Measurements from ENCODE around the gene ZNF618.

The ZNF618 gene

DNA sequence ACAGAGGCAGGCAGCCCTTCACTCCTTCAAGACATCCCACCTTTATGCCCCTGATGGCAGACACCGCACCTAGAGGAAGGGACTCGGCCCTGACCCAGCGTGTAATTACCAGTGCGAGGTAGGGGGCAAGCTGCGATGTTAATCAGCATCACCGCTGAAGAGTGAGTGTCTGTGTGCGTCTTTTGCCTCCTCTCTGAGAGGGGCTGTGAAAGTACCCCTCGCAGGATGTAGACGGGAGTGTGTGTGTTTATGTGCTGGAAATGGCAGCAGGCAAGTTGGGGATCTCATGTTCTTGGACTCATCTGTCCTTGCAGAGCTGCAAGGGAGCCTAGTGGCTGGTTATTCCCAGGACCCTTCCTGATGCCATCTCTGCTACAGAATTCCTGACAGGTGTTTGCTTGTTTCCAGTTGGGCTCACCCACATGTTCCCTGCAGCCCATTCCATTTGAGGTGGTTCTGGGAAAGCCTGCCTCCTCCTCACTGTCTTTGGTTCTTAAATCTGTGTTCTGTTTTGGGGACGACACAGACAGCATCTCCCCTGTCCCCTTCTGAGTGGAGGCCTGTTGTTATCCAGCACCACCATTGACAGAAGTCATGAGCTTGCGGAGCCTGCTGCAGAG is 70.5 kb downstream of the ZNF618 start:
- no peak overlapping the region for H3K27ac ChIP-seq
- H3K27me3 ChIP-seq: no peaks in the 10 kb centered on the region
- no peak for DNase-seq
- intact Hi-C loops (cut with DNase I; ENCODE audit: low total_unique reads): no loop called here
- H3K9me3 ChIP-seq: no peaks in the 10 kb centered on the region
- H3K36me3 ChIP-seq: no peaks in the 10 kb centered on the region
- TF ChIP-seq, protein P1, sequence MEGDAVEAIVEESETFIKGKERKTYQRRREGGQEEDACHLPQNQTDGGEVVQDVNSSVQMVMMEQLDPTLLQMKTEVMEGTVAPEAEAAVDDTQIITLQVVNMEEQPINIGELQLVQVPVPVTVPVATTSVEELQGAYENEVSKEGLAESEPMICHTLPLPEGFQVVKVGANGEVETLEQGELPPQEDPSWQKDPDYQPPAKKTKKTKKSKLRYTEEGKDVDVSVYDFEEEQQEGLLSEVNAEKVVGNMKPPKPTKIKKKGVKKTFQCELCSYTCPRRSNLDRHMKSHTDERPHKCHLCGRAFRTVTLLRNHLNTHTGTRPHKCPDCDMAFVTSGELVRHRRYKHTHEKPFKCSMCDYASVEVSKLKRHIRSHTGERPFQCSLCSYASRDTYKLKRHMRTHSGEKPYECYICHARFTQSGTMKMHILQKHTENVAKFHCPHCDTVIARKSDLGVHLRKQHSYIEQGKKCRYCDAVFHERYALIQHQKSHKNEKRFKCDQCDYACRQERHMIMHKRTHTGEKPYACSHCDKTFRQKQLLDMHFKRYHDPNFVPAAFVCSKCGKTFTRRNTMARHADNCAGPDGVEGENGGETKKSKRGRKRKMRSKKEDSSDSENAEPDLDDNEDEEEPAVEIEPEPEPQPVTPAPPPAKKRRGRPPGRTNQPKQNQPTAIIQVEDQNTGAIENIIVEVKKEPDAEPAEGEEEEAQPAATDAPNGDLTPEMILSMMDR (IDR thresholded peaks at IDR 0.05): no peak
- no peak overlapping the region for H3K4me3 ChIP-seq
- peaks cover 0 to 9% (median 3%) of the 10 kb centered on the region in 4 donors for H3K4me1 ChIP-seq

DNA sequence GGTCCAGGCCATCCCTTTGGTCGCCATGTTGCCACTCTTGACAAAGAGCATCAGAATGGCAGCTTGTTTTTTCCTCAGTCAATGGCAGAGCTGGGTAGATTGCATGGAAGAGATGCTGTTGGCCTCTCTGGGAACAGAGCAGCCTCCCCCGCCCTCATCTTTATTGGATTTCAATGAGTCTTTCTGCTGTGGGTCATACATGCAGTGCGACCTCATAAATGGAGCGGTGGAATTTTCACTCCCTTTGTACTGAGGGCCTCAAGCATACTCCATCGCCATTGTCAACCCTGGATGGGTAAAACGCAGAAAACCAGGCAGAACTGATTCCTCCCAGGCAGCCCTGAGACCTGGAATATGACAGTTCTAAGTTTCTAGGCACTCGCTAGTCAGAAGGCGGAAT is 71.8 kb downstream of the ZNF618 start:
- Histone ChIP-seq H3K27ac (no peak overlapping the region), H3K27me3 (no peaks in the 10 kb centered on the region), H3K4me1 (peaks cover 0 to 13% (median 3%) of the 10 kb centered on the region in 4 donors), H3K9me3 (no peaks in the 10 kb centered on the region), H3K36me3 (no peaks in the 10 kb centered on the region), H3K4me3 (no peak overlapping the region)
- intact Hi-C loops (cut with DNase I; ENCODE audit: low total_unique reads): no loop called here
- TF ChIP-seq, protein P1 (IDR thresholded peaks at IDR 0.05): no peak
- no peak for DNase-seq

DNA sequence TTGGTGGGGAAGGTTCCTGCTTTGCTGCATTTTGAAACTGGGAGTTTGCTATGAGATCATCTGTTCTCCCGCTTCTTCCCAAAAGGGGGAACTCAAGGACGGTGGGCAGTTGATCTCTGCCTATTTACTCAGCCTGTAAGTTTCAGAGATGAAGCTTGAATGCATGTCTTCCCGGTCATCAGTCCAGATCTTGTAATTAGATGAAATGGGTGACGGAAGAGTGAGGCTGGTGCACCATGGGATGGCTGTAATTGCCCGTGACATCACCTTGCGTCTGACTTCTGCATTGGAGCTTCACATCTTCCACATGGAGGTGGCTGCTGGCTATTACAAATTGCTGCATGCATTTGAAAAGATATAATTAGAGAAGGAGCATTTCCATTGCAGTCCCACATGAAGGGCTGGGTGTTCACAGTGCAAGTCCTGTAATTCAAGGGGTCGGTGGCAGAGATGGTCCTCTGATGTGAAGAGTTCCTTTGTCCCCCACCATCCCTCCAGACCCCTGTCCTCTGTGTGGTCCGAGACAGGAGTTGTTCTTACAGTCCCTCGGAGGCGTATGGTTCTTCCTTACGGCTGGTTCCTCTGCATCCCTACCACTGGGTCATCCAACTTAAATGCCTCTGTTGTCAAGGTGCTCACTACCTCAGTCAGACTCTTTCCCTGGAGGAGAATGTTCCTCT is 72.9 kb downstream of the ZNF618 start:
- intact Hi-C loops (cut with DNase I; ENCODE audit: low total_unique reads): no loop called here
- TF ChIP-seq, protein P1 (IDR thresholded peaks at IDR 0.05): no peak
- H3K27ac ChIP-seq: no peak overlapping the region
- no peaks in the 10 kb centered on the region for H3K36me3 ChIP-seq
- H3K27me3 ChIP-seq: no peaks in the 10 kb centered on the region
- H3K4me1 ChIP-seq: peaks cover 0 to 19% (median 8%) of the 10 kb centered on the region in 4 donors
- no peaks in the 10 kb centered on the region for H3K9me3 ChIP-seq
- no peak overlapping the region for H3K4me3 ChIP-seq
- no peak for DNase-seq

DNA sequence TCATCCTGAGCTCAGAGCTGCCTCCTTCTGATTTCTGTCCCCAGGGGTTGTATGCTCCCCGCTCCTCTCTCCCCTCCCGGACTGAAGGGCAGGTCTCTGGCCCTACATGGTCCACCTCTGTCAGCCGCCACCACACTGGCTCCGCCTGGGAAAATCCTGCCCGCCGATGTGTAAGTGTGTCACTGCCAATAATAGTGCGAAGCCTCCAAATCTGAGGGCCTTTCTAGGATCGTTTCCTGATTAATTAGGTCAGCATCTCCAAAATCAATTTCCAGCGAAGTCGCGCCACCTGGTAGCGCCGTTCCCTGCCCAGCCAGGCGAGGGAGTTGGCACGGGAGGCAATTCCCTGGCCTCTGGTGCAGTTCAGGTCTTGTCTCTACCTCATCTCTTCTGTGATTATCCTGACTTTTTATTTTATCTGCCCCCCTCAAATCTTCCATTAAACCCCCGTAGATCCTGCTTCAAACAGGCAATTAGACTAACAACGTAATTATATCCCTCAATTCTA is 73.5 kb downstream of the ZNF618 start:
- no peak for DNase-seq
- intact Hi-C loops (cut with DNase I; ENCODE audit: low total_unique reads): no loop called here
- TF ChIP-seq, protein P1 (IDR thresholded peaks at IDR 0.05): no peak

DNA sequence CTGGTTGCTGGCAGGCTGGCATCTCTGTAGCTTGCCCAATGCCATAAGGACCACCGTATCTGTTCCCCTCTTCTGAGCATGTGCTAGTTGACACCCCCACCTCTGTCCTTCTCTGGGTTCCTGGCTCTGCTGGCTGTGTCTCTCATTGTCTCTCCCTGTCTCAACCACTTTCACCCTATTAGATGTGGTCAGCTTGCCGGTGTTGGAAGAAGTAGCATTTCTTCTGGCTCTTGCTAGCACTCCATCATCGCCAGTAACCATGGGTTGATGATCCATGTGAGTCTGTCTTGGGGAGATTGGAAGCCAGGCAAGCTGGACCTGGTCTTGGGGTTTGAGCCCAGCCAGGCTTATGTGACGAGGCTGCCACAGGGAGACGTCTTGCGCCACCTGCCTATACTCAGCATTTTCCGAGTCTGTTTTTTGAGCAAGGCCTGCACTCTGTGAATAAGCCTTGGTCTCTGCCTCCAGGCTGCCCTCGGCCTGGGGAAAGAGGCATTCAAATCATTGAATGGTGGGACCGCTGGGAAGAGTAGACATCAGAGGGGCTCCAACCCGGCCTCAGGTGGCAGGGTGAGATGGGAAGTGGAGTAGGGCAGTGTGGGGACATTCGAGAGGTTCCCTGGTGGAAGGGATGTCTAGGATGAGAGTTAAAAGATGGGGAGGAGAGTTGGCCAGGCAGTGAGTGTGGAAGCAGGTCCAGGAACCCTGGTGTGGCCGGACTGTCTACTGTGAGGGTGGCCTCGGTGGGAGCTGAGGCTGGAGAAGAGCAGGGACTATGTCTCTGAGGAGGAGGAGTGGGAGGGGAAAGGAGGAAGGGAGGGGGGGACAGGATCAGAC is 74.3 kb downstream of the ZNF618 start:
- no peaks in the 10 kb centered on the region for H3K27me3 ChIP-seq
- intact Hi-C loops (cut with DNase I; ENCODE audit: low total_unique reads): no loop called here
- no peak overlapping the region for H3K4me3 ChIP-seq
- no peak for DNase-seq
- no peak overlapping the region for H3K27ac ChIP-seq
- no peaks in the 10 kb centered on the region for H3K9me3 ChIP-seq
- TF ChIP-seq, protein P1 (IDR thresholded peaks at IDR 0.05): no peak
- H3K4me1 ChIP-seq: peaks cover 0 to 33% (median 20%) of the 10 kb centered on the region in 4 donors
- no peaks in the 10 kb centered on the region for H3K36me3 ChIP-seq

More for the DNA sequence above, 73.5 kb downstream of the ZNF618 start:
- H3K9me3 ChIP-seq: no peaks in the 10 kb centered on the region
- H3K27ac ChIP-seq: no peak overlapping the region
- no peaks in the 10 kb centered on the region for H3K27me3 ChIP-seq
- H3K36me3 ChIP-seq: no peaks in the 10 kb centered on the region
- peaks cover 0 to 25% (median 14%) of the 10 kb centered on the region in 4 donors for H3K4me1 ChIP-seq
- H3K4me3 ChIP-seq: no peak overlapping the region

Data from tibial artery (tissue), 4 donors.